Activated T-cell treated with anti-CD3 and anti-CD28 coated beads, Interleukin-2, amount 50 U/mL, for 1 hour (primary cell): ENCODE measurements around the gene PITPNM2.
A peak's percentile ranks its signal among the peaks of the same experiment; 100 is the strongest.

ENCODE experiments used
- DNase-seq: peaks from one replicate; pipeline ENCODE4 v3.0.0-alpha.2; 2020

Gene PITPNM2

DNA sequence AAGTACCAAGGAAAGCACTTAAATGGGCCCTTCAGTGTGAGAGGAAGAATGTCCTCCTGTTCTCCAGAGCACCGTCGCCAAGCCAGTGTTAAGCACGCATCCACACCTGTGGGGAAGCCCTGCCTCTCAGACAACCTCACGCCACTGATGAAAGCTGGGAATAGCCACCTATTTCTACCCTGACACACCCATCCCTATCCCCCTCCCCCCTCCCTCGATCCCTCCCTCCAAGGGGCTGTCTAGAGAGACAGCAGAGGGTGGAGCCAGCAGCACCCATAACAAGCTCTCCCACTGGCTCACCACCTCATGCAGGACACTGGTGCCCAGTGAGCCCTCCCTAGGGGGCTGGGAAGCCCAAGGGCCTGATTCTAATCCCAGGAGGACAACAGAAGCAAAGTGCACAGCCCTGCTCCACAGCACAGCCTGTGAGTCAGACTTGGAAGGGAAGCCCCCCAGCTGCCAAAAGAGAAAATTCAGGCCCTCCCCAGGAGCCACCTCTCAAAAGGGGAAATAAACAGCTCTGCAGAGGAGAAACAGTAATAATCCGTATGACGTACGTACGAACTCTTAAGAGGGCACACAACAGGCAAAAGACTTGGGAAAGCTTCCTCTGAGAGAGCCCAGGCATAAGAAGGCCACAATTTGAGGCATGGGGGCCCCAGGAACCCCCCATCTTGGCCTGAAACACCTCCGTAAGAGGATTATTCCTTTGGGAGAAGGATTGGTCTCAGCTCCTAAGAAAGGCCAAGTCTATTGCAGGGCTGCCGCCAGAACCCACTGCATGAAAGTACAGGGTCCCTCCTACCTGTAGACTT, 7.8 kb downstream of the PITPNM2 start:
- no peak for DNase-seq

- DNase-seq: no peak
Observed at GRCh38 chr12:123142518-123142840, 8.4 kb downstream of the PITPNM2 start.

DNA sequence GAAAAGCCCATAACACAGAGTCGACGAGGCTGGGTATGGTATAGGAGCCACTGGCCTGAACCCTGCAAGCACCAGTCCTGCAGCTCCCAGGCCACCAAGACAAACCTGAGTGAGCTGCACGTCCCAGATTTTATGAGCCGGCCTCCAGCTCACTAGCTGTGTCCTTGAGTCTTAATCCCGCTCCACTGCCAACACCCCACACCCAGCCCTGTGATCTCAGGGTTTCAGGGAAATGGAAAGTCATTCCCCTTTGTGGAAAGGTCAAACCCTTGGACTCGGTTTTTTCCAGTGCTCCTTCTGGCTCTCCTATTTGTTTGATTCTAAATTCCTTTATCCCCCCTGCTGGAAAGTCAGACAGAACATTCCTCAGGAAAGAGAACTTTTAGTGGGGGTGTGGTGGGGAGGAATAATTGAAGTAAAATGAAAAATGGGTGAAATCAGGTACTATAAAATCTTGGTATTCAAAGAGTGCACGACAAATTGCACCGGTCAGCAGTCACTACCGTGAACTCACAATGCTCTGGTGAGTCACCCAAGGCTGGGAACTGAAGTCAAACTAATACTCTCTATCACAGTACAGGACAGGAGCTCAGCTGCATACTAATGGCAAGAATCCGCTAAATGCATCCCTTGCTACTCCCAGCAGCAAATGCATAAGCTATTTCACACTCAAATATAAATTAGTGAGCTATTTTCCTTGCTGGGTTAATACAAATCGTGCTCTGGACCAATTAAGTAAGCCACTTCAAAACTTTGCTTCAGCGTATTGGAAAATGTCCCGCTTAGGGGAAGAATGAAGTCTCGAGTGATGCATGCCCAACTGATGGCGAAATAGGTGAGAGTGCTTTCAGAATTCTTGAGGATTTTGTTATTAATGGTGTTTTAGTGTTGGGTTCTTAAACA, 9.0 kb downstream of the PITPNM2 start:
- DNase-seq: no peak

DNA sequence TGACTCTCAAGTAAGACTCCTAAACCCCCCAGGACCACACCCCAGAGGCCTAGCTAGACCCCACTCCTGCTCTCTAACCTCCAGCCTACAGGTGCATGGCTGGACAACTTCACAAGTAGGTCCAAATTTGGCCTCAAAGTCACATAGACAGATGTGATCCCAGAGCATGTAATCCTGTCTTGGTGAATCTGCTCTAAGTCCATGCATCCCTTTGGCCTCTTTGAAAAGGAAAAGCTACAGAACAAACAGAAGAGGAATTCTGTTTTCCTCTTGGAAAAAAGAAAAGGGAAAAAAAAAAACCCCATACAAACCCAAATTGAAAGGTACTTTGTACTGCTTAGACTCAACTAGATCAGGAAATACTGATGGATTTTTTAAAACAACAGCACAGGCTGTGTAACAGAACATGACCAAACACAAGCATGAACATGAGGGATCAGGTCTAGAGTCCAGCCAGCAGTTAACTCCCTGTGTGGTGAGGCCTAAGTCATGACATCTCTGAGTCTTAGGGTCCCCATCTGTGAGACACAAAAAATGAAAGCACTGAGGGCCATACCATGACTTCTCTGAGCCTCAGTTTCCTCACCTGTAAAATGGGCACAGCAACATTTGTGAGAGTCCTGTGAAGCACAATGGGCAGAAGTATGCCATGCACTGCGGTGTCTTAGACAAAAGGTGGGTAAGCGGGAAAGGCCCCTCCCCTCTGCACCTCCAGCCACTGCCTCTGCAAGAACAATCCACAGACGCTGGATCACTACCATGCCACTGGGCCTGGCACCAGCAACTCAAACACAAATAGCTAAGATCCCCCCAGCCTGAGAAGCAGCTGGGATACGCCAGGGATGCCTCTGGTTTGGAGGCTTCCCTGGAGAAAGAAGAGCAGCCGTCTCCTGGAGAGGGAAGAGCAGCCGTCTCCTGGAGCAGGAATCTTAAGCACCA, 9.9 kb downstream of the PITPNM2 start:
- DNase-seq: no peak

DNA sequence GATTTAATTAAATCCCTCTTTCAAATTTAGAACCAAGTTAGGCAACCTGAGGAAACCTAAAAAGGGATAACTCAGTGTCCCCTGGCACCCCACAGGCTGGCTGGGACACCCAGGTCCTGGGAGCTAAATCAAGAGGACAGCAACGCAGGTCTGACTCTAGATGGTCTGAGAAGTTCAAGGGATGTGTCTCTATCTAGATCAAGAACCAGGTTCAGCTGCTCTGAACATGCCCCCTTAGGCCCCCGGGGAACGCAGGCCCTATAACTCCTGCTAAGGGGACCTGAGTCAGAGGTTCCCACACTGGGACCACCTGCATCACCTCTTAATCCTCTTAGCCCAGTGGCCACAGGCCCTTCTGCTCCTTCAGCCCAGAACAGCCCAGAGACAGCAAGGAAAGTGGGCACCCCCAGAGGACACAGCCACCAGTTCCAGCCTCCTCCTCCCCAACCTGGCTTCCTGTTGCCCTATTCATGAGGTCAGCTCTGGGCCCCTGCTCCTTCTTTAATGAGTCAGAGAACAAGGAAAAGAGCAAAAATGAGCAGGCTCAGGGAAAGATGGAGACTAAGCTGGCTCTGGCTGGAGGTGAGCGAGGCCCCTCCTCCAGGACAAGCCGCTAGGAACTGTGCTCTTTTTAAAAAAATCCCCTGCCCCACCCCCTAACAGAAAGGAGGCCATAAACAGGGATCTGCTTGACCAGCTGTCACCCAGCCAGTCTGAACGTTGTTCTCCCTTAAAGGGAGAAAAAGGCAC, 10.8 kb downstream of the PITPNM2 start:
- no peak for DNase-seq

GRCh38 chr12:123135688-123136087, 15.2 kb downstream of the PITPNM2 start:
- DNase-seq: no peak

GRCh38 chr12:123134826-123135225, 16.1 kb downstream of the PITPNM2 start:
- DNase-seq: no peak

DNA sequence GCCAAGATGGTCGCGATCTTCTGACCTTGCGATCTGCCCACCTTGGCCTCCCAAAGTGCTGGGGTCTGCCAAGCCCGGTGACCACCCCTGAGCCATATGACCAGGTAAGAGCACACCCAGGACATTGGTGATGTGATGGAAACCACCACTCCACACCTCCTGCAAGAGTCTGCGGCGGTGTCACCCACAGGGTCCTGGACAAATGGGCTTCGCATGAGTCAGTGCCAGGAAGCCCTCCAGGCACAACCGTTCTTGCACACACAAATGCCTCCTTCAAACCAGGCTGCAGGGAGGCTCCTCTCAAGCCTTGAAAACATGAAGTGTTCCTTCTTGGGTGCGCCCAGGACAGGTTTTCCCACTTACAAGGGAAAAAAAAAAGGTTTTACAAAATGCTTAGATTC, 16.6 kb downstream of the PITPNM2 start:
- DNase-seq: no peak

- DNase-seq: no peak
Observed at GRCh38 chr12:123133701-123134100, 17.2 kb downstream of the PITPNM2 start.

- DNase-seq: no peak
Observed at GRCh38 chr12:123132951-123133619, 17.8 kb downstream of the PITPNM2 start.

DNA sequence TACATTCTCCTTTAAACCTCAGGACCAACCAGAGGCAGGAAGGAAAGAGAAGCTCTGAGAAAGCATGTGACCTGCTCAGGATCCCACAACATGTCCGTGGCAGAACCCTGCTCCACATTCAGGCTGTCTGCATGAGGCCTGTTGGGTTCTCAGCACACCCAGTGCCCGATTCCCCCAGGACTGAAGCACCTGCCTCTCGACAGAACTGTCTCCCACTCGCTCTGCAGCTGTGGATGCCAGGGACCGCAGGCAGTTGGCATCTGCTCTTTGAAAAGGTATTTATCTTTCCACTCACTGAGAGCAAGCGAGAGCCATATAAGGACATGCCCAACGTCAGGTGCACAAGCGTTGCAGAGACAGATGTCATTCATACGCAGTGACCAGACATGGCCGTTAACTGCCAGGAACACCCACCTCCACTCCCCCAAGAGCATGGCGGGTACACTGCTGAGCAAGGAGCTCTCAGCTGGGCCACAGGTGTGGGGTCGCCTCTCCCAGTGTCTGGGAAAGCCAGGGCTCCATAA, 18.9 kb downstream of the PITPNM2 start:
- peak; percentile 60 for DNase-seq

DNA sequence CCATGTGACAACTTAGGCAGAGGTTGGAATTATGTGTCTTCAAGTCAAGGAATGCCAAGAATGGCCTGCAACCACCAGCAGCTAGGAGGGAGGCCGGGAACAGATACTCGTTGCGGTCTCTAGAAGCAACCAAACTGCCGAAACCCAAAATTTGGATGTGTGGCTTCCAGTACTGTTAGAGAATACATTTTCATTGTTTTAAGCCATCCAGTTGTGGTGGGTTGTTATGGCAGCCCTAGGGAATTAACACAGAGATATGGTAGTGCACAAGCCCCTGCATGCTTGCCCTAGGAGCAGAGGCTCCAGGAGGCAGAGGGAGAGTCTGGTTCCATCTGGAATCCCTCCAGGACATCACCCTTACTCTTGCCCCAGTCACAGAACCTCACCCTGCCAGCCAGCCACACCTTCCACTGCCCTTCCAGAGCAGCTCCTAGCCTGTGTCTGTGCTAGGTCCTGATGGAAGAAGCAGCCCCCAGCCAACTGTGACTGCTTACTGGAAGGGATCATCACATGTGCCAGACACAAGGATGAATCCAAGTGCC, 19.5 kb downstream of the PITPNM2 start:
- no peak for DNase-seq

- DNase-seq: no peak
Observed at GRCh38 chr12:123129621-123130020, 21.3 kb downstream of the PITPNM2 start.

- no peak for DNase-seq
Observed at GRCh38 chr12:123127182-123127495, 23.8 kb downstream of the PITPNM2 start.

- no peak for DNase-seq
Observed at GRCh38 chr12:123126294-123127181, 24.4 kb downstream of the PITPNM2 start.

- DNase-seq: no peak
Observed at GRCh38 chr12:123122626-123123025, 28.3 kb downstream of the PITPNM2 start.

DNA sequence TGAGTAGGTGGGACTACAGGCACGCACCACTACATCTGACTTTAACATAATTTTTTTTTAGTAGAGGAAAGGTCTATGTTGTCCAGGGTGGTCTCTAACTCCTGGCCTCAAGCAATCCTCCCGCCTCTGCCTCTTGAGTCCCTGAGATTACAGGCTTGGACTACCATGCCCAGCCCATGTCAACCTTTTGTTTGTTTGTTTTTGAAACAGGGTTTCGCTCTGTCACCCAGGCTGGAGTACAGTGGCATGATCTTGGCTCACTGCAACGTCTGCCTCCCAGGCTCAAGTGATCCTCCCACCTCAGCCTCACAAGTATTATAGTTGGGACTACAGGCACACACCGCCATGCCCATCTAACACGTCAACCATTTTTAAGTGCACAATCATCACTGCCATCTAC, 29.2 kb downstream of the PITPNM2 start:
- no peak for DNase-seq

GRCh38 chr12:123120452-123121166, 30.3 kb downstream of the PITPNM2 start:
- DNase-seq: peak; percentile 39

- DNase-seq: peak; percentile 51
Observed at GRCh38 chr12:123119808-123120207, 31.1 kb downstream of the PITPNM2 start.

DNA sequence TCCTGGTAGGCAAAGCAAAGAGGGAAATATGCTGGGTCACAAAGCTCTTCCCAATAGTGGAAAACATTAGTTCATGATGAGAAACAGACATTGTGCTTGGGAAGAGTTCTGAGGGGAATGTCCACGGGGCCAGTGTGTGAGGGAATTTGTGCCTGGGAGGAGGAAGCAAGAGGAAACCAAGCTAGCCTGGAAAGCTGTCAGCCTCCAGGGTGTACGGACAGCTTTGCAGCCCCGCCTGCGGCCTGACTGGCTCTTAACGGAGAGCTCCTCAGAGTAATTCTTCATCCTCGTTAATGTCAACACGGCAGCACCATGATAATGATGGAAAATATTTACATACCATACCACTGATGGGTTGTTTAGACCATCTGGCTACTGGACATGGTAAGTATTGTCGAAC, 32.4 kb downstream of the PITPNM2 start:
- DNase-seq: no peak
